Neuronal stem cell (in vitro differentiated cells): Measurements from ENCODE around the gene STIL.

Experiments used
- DNase-seq: peaks from one replicate; pipeline ENCODE4 v3.0.0-alpha.2; 2013; ENCODE audit warnings: low spot score
- H2AFZ ChIP-seq: one replicate; pipeline ENCODE4 v1.6.1; 2013; ENCODE audit warnings: mild to moderate bottlenecking, low read length, inconsistent platforms
- H2AK5ac ChIP-seq: 2 replicates; pipeline ENCODE4 v1.6.1; 2013; ENCODE audit warnings: low read depth, mild to moderate bottlenecking, inconsistent platforms, low read length, moderate library complexity, mixed read lengths
- H2BK120ac ChIP-seq: 2 replicates; pipeline ENCODE4 v1.6.1; 2013; ENCODE audit warnings: low read depth, mild to moderate bottlenecking, inconsistent platforms, low read length, moderate library complexity, mixed read lengths
- H2BK12ac ChIP-seq: one replicate; pipeline ENCODE4 v1.6.1; 2013; ENCODE audit warnings: low read length, inconsistent platforms
- H2BK15ac ChIP-seq: 2 replicates; pipeline ENCODE4 v1.6.1; 2013; ENCODE audit warnings: mild to moderate bottlenecking, low read length, inconsistent platforms, mixed read lengths
- H2BK5ac ChIP-seq: one replicate; pipeline ENCODE4 v1.6.1; 2013; ENCODE audit warnings: inconsistent platforms, mild to moderate bottlenecking, low read length, moderate library complexity
- H3K14ac ChIP-seq: one replicate; pipeline ENCODE4 v1.6.1; 2013; ENCODE audit warnings: low read length, inconsistent platforms
- H3K18ac ChIP-seq: 2 replicates; pipeline ENCODE4 v1.6.1; 2013; ENCODE audit warnings: low read length, inconsistent platforms
- H3K23ac ChIP-seq: 2 replicates; pipeline ENCODE4 v1.6.1; 2013; ENCODE audit warnings: low read depth, mild to moderate bottlenecking, mixed read lengths, low read length, inconsistent platforms; ENCODE audit not compliant: poor library complexity
- H3K27ac ChIP-seq: replicated peaks from 3 replicates; pipeline ENCODE4 v1.5.1; 2013; ENCODE audit warnings: low read length, inconsistent platforms
- H3K27me3 ChIP-seq, 3 experiments: 2 replicates each; pipeline ENCODE4 v1.6.1; 2013; ENCODE audit warnings: low read length in 3 of 3, mild to moderate bottlenecking in 2 of 3, inconsistent platforms in 1 of 3, low read depth in 1 of 3, mixed read lengths in 1 of 3, moderate library complexity in 1 of 3; ENCODE audit not compliant: control insufficient read depth in 3 of 3, insufficient read depth in 3 of 3
- H3K36me3 ChIP-seq, 2 donors: replicated peaks in 1 of 2; 2 replicates each; pipeline ENCODE4 v1.6.1; 2013; ENCODE audit warnings: low read length in 2 of 2; ENCODE audit not compliant: control insufficient read depth in 2 of 2, insufficient read depth in 2 of 2
- H3K4ac ChIP-seq: 2 replicates; pipeline ENCODE4 v1.6.1; 2013; ENCODE audit warnings: inconsistent platforms, mild to moderate bottlenecking, low read length, moderate library complexity
- H3K4me1 ChIP-seq, 2 donors: 1 replicate in 1 of 2; 2 replicates in 1 of 2; pipeline ENCODE4 v1.6.1; 2013; ENCODE audit warnings: low read length in 2 of 2, low read depth in 1 of 2; ENCODE audit not compliant: control insufficient read depth in 2 of 2, insufficient read depth in 1 of 2
- H3K4me2 ChIP-seq: one replicate; pipeline ENCODE4 v1.6.1; 2013; ENCODE audit warnings: mild to moderate bottlenecking, low read length, inconsistent platforms; ENCODE audit not compliant: insufficient read depth, poor library complexity, severe bottlenecking
- H3K4me3 ChIP-seq, 2 donors: 2 replicates each; pipeline ENCODE4 v1.5.1; 2013; ENCODE audit warnings: low read length in 2 of 2, mild to moderate bottlenecking in 2 of 2, inconsistent platforms in 1 of 2, moderate library complexity in 1 of 2
- H3K79me1 ChIP-seq: one replicate; pipeline ENCODE4 v1.6.1; 2013; ENCODE audit warnings: low read depth, mild to moderate bottlenecking, inconsistent platforms, low read length, moderate library complexity
- H3K9ac ChIP-seq: one replicate; pipeline ENCODE4 v1.6.1; 2013; ENCODE audit warnings: mild to moderate bottlenecking, low read depth, low read length, inconsistent platforms; ENCODE audit not compliant: poor library complexity
- H3K9me3 ChIP-seq, 2 donors: replicated peaks in 1 of 2; 2 replicates each; pipeline versions ENCODE3 to v1.6.1; 2013; ENCODE audit warnings: low read length in 2 of 2, mild to moderate bottlenecking in 2 of 2, inconsistent platforms in 1 of 2, low read depth in 1 of 2, mixed read lengths in 1 of 2, moderate library complexity in 1 of 2; ENCODE audit not compliant: control insufficient read depth in 2 of 2, insufficient read depth in 1 of 2
- H4K8ac ChIP-seq: one replicate; pipeline ENCODE4 v1.6.1; 2013; ENCODE audit warnings: low read depth, mild to moderate bottlenecking, inconsistent platforms, low read length, moderate library complexity
- H4K91ac ChIP-seq: one replicate; pipeline ENCODE4 v1.6.1; 2013; ENCODE audit warnings: low read length, low read depth, mild to moderate bottlenecking, inconsistent platforms; ENCODE audit not compliant: poor library complexity
- WGBS, 2 donors: extraction: QIAGEN DNeasy Blood & Tissue Kit; methylation state at CpG; one replicate each; pipeline ENCODE4 v1.1.7; 2013; ENCODE audit warnings: missing lambda C conversion rate in 2 of 2, mixed read lengths in 1 of 2; ENCODE audit not compliant: insufficient read length in 2 of 2, insufficient replicate concordance in 1 of 2; ENCODE audit errors: extremely low coverage in 2 of 2; 5-methylcytosine and 5-hydroxymethylcytosine counted together

Gene STIL

DNA sequence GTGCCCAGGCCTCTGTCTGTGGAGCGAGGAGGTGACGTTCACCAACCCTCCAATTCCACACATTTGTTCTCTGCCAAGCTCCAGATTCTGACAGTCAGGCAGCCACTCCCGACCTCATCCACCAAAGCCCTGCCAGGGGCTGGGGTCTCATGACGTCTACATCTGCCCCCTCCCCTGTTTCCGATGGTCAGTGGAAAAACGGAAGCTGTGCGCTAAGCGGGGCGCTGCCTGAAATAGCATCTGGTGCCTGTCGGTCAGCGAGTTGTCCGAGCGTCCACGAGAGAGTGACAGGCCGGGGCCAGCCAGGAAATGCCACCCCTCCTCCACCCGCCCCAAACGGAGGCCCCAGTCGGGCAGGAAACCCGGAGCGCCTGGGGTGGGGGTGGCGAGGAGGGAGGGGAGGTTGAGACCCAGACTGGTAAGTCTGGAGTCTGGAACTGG lies 78.7 kb downstream of the STIL start:
- Histone ChIP-seq H3K36me3 (no peaks in the 10 kb centered on the region), H2AK5ac (no peak overlapping the region), H2BK5ac (no peak overlapping the region), H3K4ac (no peak overlapping the region), H2AFZ (peak overlapping the region; percentile 71), H3K27me3 (peaks cover 26 to 83% (median 63%) of the 10 kb centered on the region in 3 experiments), H3K4me3 (no peak overlapping the region), H3K4me1 (peaks cover 2 to 4% of the 10 kb centered on the region in 2 donors), H4K91ac (no peak overlapping the region), H2BK15ac (no peak overlapping the region), H3K9me3 (no peaks in the 10 kb centered on the region), H3K27ac (no peak overlapping the region), H3K14ac (no peak overlapping the region), H3K18ac (no peak overlapping the region), H2BK12ac (no peak overlapping the region), H3K9ac (no peak overlapping the region), H3K23ac (peak overlapping the region; percentile 26), H3K79me1 (no peaks in the 10 kb centered on the region), H4K8ac (no peak overlapping the region), H2BK120ac (no peak overlapping the region), H3K4me2 (no peak overlapping the region)
- DNase-seq: no peak
- no CpG with 5 or more reads among the region's 21 CpGs for WGBS, 2 donors

DNA sequence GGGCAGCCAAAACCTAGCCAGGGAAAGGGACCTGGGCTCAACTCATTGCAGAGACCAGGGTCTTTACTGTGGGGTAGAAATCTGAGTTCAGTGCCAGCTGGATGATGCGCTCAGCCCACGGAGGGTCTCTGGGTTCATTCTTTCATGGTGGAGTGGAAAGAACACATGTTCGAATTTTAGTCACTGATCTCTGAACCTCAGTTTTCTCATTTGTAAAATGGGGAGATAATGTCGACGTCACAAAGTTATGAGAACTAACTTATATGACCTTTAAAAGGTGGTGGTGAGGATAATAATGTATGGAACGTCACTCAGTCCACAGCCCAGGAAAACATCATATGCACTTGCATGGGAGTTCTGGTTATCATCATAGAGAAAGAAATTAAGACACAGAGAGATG lies 80.8 kb downstream of the STIL start:
- no CpG with 5 or more reads among the region's 6 CpGs for WGBS, 2 donors
- no peak overlapping the region for H3K18ac ChIP-seq
- no peak overlapping the region for H4K91ac ChIP-seq
- no peak overlapping the region for H2AK5ac ChIP-seq
- no peak overlapping the region for H3K23ac ChIP-seq
- DNase-seq: no peak
- peaks cover 44 to 91% (median 84%) of the 10 kb centered on the region in 3 experiments for H3K27me3 ChIP-seq
- peaks cover 2 to 6% of the 10 kb centered on the region in 2 donors for H3K4me1 ChIP-seq
- H3K4ac ChIP-seq: no peak overlapping the region
- no peak overlapping the region for H2BK120ac ChIP-seq
- H3K9me3 ChIP-seq: no peaks in the 10 kb centered on the region
- H3K27ac ChIP-seq: no peak overlapping the region
- H2BK15ac ChIP-seq: no peak overlapping the region
- no peak overlapping the region for H2AFZ ChIP-seq
- H3K9ac ChIP-seq: no peak overlapping the region
- no peaks in the 10 kb centered on the region for H3K79me1 ChIP-seq
- H2BK5ac ChIP-seq: no peak overlapping the region
- H3K36me3 ChIP-seq: no peaks in the 10 kb centered on the region
- no peak overlapping the region for H3K4me3 ChIP-seq
- no peak overlapping the region for H3K14ac ChIP-seq
- H2BK12ac ChIP-seq: no peak overlapping the region
- no peak overlapping the region for H3K4me2 ChIP-seq
- no peak overlapping the region for H4K8ac ChIP-seq

DNA sequence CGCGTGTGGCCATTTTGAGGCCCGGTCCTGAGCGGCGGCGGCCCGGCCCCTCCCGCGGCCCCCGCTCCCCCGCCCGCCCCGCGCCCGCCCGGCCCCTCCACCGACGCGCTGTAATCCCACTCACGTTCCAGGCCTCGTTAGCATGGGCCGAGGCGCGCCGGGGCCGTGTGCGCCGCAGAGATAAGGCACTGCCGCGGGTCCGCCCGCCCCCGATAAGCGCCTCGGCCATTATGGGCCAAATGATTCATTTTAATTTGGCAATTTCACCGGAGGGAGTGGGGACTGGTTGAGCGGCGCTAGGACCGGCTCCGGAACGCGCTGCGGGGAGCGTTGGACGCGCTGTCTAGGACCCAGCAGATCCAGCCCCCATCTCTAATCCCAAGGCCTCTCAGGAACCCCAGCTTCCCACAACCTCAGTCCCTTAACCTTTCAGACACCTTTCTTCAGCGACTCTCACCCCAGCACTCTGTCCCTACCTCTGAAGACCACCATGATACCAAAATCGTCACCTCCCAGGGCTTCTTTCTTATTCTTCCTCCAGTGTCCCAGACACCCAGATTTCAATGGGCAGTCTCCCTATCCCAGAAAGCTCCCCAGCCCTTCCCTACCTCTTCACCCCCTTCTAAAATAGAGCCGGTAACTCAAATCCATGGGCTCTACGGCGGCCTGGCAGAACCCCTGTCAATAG lies 81.6 kb downstream of the STIL start, which contains the start of gene TAL1:
Gene TAL1 (minus strand): TSS at position 39 of the 688 bp plus-strand sequence. CDS start 6,337 bp downstream, outside the sequence.
- H3K4me1 ChIP-seq: peaks cover 2 to 6% of the 10 kb centered on the region in 2 donors
- no peak within 1 kb of the TSS for H2BK15ac ChIP-seq
- H3K14ac ChIP-seq: no peak within 1 kb of the TSS
- no peak for DNase-seq
- no peak within 1 kb of the TSS for H4K91ac ChIP-seq
- H2BK120ac ChIP-seq: no peak within 1 kb of the TSS
- H3K4me2 ChIP-seq: peak within 1 kb of the TSS; percentile 41
- peaks cover 49 to 91% (median 89%) of the 10 kb centered on the region in 3 experiments for H3K27me3 ChIP-seq
- H3K9ac ChIP-seq: no peak within 1 kb of the TSS
- WGBS, 2 donors: no CpG with 5 or more reads among the region's 51 CpGs
- H2BK5ac ChIP-seq: no peak within 1 kb of the TSS
- no peaks in the 10 kb centered on the region for H3K79me1 ChIP-seq
- H2AFZ ChIP-seq: peak within 1 kb of the TSS; percentile 45
- no peak within 1 kb of the TSS for H4K8ac ChIP-seq
- peak within 1 kb of the TSS in 1 of 2 donors; percentile 52 for H3K4me3 ChIP-seq
- no peak within 1 kb of the TSS for H3K4ac ChIP-seq
- H3K27ac ChIP-seq: no peak within 1 kb of the TSS
- H2BK12ac ChIP-seq: no peak within 1 kb of the TSS
- no peaks in the 10 kb centered on the region for H3K36me3 ChIP-seq
- H3K18ac ChIP-seq: peak within 1 kb of the TSS; percentile 58
- H3K23ac ChIP-seq: peak within 1 kb of the TSS; percentile 76
- no peaks in the 10 kb centered on the region for H3K9me3 ChIP-seq
- peak within 1 kb of the TSS; percentile 85 for H2AK5ac ChIP-seq

DNA sequence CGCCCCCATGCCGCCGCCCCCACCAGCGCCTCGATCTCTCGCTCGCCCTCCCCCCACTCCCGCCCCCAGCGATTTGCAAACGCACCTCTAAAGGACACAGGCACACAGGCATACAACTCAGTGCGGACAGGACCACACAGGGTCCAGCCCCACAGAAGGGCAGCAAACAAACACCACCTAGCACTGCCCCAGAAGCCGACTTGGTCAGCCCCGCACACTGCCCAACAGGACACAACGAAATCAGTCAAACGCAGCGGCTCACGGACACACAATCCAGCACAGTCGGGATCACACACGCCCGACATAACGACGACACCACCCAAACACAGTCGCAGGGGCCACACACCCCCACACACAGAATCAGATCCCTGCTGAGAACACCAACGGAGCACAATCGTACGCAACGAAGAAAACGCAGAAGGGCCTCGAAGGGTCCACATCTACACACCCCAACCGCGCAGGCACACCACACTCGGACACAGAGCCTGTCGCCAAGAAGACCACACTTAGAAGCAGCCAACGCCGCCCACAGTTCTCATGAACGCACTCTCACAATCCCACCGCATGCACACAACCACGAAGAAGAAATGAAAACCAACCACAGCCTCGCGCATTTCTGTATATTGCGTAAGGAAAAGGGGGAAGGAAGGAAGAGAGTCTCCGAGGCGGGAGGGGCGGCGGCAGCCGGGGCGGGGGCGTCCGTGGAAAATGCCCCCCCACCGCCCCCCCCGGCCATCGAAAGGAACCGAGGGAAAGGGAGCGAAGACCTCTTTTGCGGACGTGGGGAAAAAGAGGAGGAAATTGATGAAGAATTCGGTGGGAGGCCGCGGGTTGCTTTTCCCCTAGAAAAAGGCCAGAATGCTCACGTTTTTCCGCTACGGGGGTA lies 82.4 kb downstream of the STIL start:
- H2BK15ac ChIP-seq: no peak overlapping the region
- DNase-seq: no peak
- peak overlapping the region; percentile 85 for H2AK5ac ChIP-seq
- H3K14ac ChIP-seq: no peak overlapping the region
- no peak overlapping the region for H2BK120ac ChIP-seq
- H4K8ac ChIP-seq: no peak overlapping the region
- peaks cover 54 to 98% (median 96%) of the 10 kb centered on the region in 3 experiments for H3K27me3 ChIP-seq
- no peak overlapping the region for H4K91ac ChIP-seq
- H3K4ac ChIP-seq: no peak overlapping the region
- H3K79me1 ChIP-seq: no peaks in the 10 kb centered on the region
- H3K4me2 ChIP-seq: peak overlapping the region; percentile 41
- peak overlapping the region; percentile 58 for H3K18ac ChIP-seq
- H2BK5ac ChIP-seq: no peak overlapping the region
- H3K36me3 ChIP-seq: no peaks in the 10 kb centered on the region
- H3K9me3 ChIP-seq: peaks cover under 1 to 2% of the 10 kb centered on the region in 2 donors
- no peak overlapping the region for H3K27ac ChIP-seq
- no peak overlapping the region for H3K9ac ChIP-seq
- peak overlapping the region; percentile 76 for H3K23ac ChIP-seq
- peak overlapping the region; percentile 45 for H2AFZ ChIP-seq
- peaks cover 2 to 6% of the 10 kb centered on the region in 2 donors for H3K4me1 ChIP-seq
- H2BK12ac ChIP-seq: no peak overlapping the region
- WGBS, 2 donors: no CpG with 5 or more reads among the region's 62 CpGs
- H3K4me3 ChIP-seq: peak overlapping the region in 1 of 2 donors; percentile 52
